Neural cell (in vitro differentiated cells): ENCODE measurements around the gene FUT8. TPM values are rescaled to one million over a fixed set of nuclear protein-coding genes. Genes with fewer than 3 reads are reported as not detected.

Source experiments
- H2AFZ ChIP-seq: fragments of 200-600, 300-800 bp; sonication (generic), shearing (Covaris generic); 2 replicates; pipeline ENCODE4 v1.6.0; 2014; ENCODE audit warnings: low read depth, mild to moderate bottlenecking, antibody characterized with exemption, low read length, moderate library complexity
- H3F3A ChIP-seq: fragments of 200-600 bp; shearing (Covaris generic); 2 replicates; pipeline ENCODE4 v1.6.1; 2016; ENCODE audit warnings: mild to moderate bottlenecking, moderate library complexity, mixed read lengths, antibody characterized with exemption, low read length; ENCODE audit not compliant: insufficient read depth, poor library complexity, severe bottlenecking
- H3K27ac ChIP-seq: fragments of 200-600, 300-800 bp; sonication (generic), shearing (Covaris generic); 2 replicates; pipeline ENCODE4 v1.5.1; 2014; ENCODE audit warnings: mild to moderate bottlenecking, low read length, moderate library complexity
- H3K27me3 ChIP-seq: fragments of 300-800, 200-600 bp; sonication (generic), shearing (Covaris generic); 2 replicates; pipeline ENCODE4 v1.6.0; 2014; ENCODE audit warnings: mild to moderate bottlenecking, low read depth, low read length, moderate library complexity; ENCODE audit not compliant: insufficient read depth
- H3K36me3 ChIP-seq: fragments of 300-800, 200-600 bp; sonication (generic), shearing (Covaris generic); 2 replicates; pipeline ENCODE4 v1.5.1; 2014; ENCODE audit warnings: mild to moderate bottlenecking, antibody characterized with exemption, low read length, moderate library complexity; ENCODE audit not compliant: insufficient read depth
- H3K4me2 ChIP-seq: fragments of 300-800, 200-600 bp; sonication (generic), shearing (Covaris generic); 2 replicates; pipeline ENCODE4 v1.6.0; 2014; ENCODE audit warnings: mild to moderate bottlenecking, low read length
- H3K4me3 ChIP-seq: fragments of 300-800, 200-600 bp; sonication (generic), shearing (Covaris generic); 2 replicates; pipeline ENCODE4 v1.5.1; 2014; ENCODE audit warnings: mild to moderate bottlenecking, low read length, moderate library complexity
- H3K79me2 ChIP-seq: fragments of 200-600 bp; shearing (Covaris generic); replicated peaks from 2 replicates; pipeline ENCODE4 v1.6.0; 2014; ENCODE audit warnings: mild to moderate bottlenecking, low read length, moderate library complexity; ENCODE audit not compliant: insufficient read depth
- H3K9ac ChIP-seq: fragments of 300-800, 200-600 bp; sonication (generic), shearing (Covaris generic); 2 replicates; pipeline ENCODE4 v1.6.1; 2016; ENCODE audit warnings: mild to moderate bottlenecking, low read length, mixed read lengths
- H3K9me2 ChIP-seq: fragments of 200-600 bp; shearing (Covaris generic); 2 replicates; pipeline ENCODE4 v1.6.1; 2016; ENCODE audit warnings: mild to moderate bottlenecking, low read length, mixed read lengths; ENCODE audit not compliant: insufficient read depth
- H3K9me3 ChIP-seq: fragments of 200-600, 300-800 bp; sonication (generic), shearing (Covaris generic); 2 replicates; pipeline ENCODE4 v1.6.1; 2016; ENCODE audit warnings: mild to moderate bottlenecking, mixed run types, low read length, moderate library complexity, mixed read lengths
- H4K20me1 ChIP-seq: fragments of 200-600 bp; shearing (Covaris generic); 2 replicates; pipeline ENCODE4 v1.6.1; 2016; ENCODE audit warnings: mild to moderate bottlenecking, mixed run types; ENCODE audit not compliant: insufficient read depth
- CTCF ChIP-seq: fragments of 450-650 bp; IDR thresholded peaks from 2 replicates; pipeline ENCODE4 v1.5.1; 2014; ENCODE audit warnings: antibody characterized with exemption, mild to moderate bottlenecking, moderate library complexity; ENCODE audit not compliant: poor library complexity, severe bottlenecking
- EP300 ChIP-seq: fragments of 450-650 bp; conservative IDR thresholded peaks from 2 replicates; pipeline ENCODE4 v1.6.1; 2014; ENCODE audit warnings: antibody characterized with exemption, mild to moderate bottlenecking, moderate library complexity; ENCODE audit not compliant: poor library complexity, severe bottlenecking
- EZH2 ChIP-seq: fragments of 200-600, 300-800 bp; shearing (Covaris generic), sonication (generic); IDR thresholded peaks from 2 replicates; pipeline ENCODE4 v1.6.1; 2014; ENCODE audit warnings: antibody characterized with exemption, low read length, borderline replicate concordance, mild to moderate bottlenecking; ENCODE audit not compliant: insufficient read depth, poor library complexity, severe bottlenecking
- MXI1 ChIP-seq: fragments of 450-650 bp; conservative IDR thresholded peaks from 2 replicates; pipeline ENCODE4 v1.6.1; 2014; ENCODE audit warnings: antibody characterized with exemption, mild to moderate bottlenecking; ENCODE audit not compliant: poor library complexity, severe bottlenecking
- POLR2AphosphoS5 ChIP-seq: IDR thresholded peaks from 2 replicates; pipeline ENCODE4 v1.6.1; 2012
- RAD21 ChIP-seq: fragments of 450-650 bp; conservative IDR thresholded peaks from 2 replicates; pipeline ENCODE4 v1.6.1; 2014; ENCODE audit warnings: antibody characterized with exemption, mild to moderate bottlenecking, moderate library complexity
- REST ChIP-seq: IDR thresholded peaks from 2 replicates; pipeline ENCODE4 v1.6.1; 2012; ENCODE audit warnings: borderline replicate concordance
- SMC3 ChIP-seq: fragments of 450-650 bp; conservative IDR thresholded peaks from 2 replicates; pipeline ENCODE4 v1.6.1; 2014; ENCODE audit warnings: antibody characterized with exemption, mild to moderate bottlenecking, moderate library complexity; ENCODE audit not compliant: poor library complexity
- TAF1 ChIP-seq: IDR thresholded peaks from 2 replicates; pipeline ENCODE4 v1.6.1; 2012; ENCODE audit warnings: low read depth
- polyA plus RNA-seq: library from polyadenylated mRNA; depleted of rRNA; stranded (reverse); fragments of >200 nt; gene quantifications from 2 replicates; pipeline ENCODE4 v1.2.3, GENCODE V29; 2014

Gene FUT8
- polyA plus RNA-seq, 1 donor from 2014 or later, result 72.8 TPM

GRCh38 chr14:65622703-65623102, 210.2 kb downstream of the FUT8 start:
- Histone ChIP-seq H3K27ac (no peak overlapping the region), H2AFZ (no peak overlapping the region), H4K20me1 (no peaks in the 10 kb centered on the region), H3F3A (no peaks in the 10 kb centered on the region), H3K27me3 (no peaks in the 10 kb centered on the region), H3K9me3 (no peaks in the 10 kb centered on the region), H3K9ac (no peak overlapping the region), H3K36me3 (peaks cover 3% of the 10 kb centered on the region), H3K79me2 (peaks cover 3% of the 10 kb centered on the region), H3K4me3 (no peak overlapping the region), H3K4me2 (no peak overlapping the region), H3K9me2 (no peaks in the 10 kb centered on the region)
- TF ChIP-seq SMC3, result no peak
- TF ChIP-seq REST, result no peak
- TF ChIP-seq EP300, result no peak
- TF ChIP-seq CTCF, result no peak
- no peak for TF ChIP-seq MXI1
- TF ChIP-seq POLR2AphosphoS5, result no peak

GRCh38 chr14:65623759-65624158, 211.2 kb downstream of the FUT8 start:
- Histone ChIP-seq H3K27me3 (no peaks in the 10 kb centered on the region), H4K20me1 (no peaks in the 10 kb centered on the region), H2AFZ (no peak overlapping the region), H3K4me3 (no peak overlapping the region), H3K4me2 (no peak overlapping the region), H3K9me2 (no peaks in the 10 kb centered on the region), H3F3A (no peaks in the 10 kb centered on the region), H3K27ac (no peak overlapping the region), H3K79me2 (peaks cover 3% of the 10 kb centered on the region), H3K9me3 (no peaks in the 10 kb centered on the region), H3K36me3 (peaks cover 4% of the 10 kb centered on the region), H3K9ac (no peak overlapping the region)
- TF ChIP-seq TAF1, result no peak
- no peak for TF ChIP-seq REST
- TF ChIP-seq POLR2AphosphoS5, result no peak
- no peak for TF ChIP-seq CTCF
- no peak for TF ChIP-seq SMC3
- TF ChIP-seq MXI1, result no peak
- TF ChIP-seq RAD21, result no peak
- TF ChIP-seq EZH2, result no peak
